GM21619 (cell line): Measurements from ENCODE around the gene PRXL2B.
"Not testable (repeated sequence)": the region's sequence is repeated elsewhere in the genome, so short reads cannot be mapped to it uniquely, and the experiment has no call there.

Source experiments
- ATAC-seq: cut with Tn5 transposase; IDR thresholded peaks from one replicate; pipeline ENCODE4 v1.9.1; 2021; ENCODE audit not compliant: unreplicated experiment

The PRXL2B gene

DNA sequence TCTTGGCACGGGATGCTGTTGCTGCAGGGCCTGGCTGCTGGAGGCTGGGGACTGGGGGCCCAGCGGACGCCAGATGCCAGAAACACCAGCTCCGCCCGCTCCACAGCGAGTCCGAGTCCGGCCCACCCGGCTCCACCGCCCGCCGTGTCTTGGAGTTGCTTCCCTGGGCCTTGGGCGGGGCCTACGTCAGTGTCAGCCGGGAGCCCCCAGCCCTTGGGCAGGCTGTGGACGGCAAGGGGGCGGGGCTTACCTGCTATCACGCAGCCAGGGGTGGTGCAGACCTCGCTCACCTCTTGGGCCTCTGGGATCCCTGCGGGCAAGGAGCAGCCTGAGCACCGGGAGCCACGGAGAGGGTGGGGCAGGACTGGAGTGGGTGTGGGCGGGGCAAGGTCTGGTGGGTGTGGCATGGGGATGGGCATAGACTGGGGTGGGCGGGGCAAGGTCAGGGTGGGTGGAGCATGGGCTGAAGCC lies 24.5 kb downstream of the PRXL2B start:
- ATAC-seq, result no peak

DNA sequence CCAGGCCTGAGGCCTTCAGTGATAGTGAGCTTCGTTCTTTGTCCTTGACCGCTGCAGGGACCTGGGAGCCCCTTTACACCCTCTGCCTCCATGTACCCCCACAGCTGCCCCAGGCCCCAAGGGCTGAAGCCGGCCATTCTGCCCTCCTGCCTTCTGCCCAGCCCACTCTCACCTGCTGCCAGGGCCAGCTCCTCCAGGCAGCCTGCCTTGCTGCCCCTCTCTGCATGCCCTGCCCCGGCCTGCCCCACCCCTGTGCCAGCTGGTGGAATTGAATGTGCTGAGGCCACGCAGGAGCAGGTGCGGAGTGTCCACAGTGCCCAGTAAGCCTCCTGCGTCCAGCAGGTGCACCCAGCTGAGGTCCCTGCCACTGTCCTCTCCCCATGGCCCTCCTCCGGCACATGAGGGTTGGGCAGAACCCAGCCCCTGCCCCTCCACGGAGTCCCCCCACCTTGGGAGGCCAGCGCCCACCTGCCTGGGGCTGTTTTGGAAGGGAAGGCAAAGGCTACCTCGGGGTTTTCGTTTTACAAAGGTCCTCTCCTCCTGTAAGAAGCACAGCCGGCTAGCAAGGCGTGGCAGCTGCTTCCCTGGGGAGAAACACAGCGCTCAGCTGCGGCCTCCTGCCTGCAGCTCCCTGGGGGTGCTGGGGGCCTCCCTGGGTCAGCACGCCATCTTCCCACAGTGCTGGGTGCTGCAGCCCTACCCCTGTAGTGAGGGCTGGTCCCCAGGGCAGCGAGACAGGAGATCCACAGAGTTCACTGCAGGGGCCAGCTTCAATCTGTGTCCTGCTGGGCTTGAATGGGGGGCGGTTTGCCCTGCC lies 25.3 kb downstream of the PRXL2B start:
- no peak for ATAC-seq

DNA sequence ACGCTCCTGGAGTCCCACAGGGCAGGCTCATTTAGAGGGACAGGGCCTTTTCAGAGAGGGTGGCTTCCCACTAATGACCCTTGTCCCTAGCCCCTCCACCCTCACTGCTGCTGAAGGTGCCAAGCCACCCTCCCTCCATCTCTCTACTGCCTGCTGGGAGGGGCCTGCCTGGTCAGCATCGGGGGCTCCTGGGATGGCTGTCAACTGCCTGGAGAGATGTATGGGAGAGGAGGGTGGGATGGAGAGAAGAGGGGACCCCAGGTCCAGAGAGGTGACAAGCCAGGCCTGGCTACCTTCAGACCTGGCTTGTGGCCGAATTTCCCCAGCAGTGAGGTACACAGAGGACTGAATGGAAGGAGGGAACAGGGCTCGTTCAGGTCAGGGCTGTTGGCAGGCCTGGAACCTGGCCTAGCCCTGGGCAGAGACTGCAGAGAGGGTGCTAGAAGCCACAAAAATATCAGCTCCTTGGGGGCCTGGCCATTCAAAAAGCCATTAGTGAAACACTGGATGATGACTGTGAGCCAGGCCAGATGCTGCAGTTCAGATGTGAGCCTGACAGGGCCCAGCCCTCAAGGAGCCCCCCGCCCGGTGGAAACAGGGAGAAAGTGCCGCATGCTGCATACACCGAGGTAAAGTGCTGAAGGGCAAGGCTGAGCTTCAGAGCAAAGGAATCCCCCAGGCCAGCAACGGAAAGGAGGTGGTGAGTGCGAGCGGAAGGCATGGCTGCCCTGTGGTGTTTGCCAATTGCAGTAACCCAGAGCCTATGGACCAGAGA lies 26.2 kb downstream of the PRXL2B start:
- ATAC-seq, result no peak

DNA sequence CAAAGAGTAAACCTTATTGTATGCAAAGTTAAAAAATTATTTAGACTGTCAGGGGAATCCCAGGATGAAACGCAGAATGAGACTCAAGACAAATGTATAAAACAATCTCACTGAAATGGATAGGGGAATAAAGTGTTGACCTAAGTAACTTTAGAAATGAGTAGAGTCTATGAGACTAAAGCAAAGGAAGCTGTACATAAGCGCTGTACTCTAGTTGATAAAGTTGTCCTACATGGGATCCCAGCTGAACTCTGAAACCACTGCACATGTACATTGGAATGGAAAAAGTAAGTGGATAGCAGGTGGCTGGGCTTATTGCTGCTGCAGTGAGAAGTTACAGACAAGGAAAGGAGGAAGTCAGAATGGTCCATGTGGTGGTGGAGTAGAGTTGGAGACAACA lies 27.6 kb downstream of the PRXL2B start:
- ATAC-seq, result no peak

DNA sequence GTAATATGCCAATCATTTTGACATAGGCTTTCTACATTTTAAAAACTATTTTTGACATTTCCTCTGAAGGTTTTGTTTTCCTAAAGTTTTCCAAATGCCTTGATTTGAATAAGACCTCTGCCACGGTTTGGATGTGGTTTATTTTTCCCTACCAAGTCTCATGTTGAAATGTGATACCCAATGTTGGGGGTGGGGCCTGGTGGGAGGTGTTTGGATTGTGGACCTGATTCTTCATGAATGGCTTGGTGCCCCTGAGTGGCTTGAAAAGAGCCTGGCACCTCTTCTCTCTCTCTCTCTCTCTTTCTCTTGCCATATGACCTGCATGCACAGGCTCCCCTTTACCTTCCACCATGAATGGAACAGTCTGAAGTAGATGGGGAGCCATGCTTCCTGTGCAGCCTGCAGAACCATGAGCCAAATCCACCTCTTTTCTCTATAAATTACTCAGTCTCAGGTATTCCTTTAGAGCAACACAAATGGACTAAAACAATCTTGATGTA lies 31.4 kb downstream of the PRXL2B start:
- ATAC-seq, result no peak

DNA sequence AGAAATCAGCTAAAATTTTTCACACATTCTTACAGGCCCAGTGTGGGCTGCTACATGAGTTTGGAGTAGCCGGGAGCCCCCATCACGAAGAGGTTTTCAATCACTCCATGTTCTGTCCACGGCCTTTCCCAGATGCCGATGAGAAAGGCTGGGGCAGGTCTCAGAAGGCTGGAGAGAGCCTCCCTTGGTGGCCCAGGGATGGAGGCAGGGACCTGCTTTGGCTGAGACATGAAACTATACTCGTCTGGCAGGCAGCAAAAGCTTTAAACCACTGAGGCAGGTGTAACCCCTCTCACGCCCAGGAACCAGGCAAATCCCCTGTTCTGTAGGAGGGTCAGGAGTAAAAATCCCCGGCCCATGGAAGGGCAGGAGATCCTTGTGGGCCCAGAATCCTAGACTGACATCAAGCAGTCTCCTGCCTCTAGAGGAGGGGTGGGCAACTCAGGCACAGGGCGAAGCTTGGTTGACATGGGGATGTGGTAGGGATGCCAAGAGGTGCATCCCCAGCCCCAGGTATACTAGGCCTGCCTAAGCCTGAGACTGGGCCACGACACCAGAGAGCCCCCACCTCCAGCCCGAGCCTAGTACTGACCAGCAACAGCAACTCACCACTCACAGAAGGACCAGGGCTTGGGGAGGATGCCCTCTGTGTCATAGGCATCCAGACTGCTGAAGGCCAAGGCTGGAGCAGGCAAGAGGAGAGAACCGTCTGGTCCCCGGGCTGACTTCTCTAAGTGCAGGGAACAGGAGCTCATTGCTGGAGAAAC lies 37.2 kb downstream of the PRXL2B start:
- no peak for ATAC-seq

DNA sequence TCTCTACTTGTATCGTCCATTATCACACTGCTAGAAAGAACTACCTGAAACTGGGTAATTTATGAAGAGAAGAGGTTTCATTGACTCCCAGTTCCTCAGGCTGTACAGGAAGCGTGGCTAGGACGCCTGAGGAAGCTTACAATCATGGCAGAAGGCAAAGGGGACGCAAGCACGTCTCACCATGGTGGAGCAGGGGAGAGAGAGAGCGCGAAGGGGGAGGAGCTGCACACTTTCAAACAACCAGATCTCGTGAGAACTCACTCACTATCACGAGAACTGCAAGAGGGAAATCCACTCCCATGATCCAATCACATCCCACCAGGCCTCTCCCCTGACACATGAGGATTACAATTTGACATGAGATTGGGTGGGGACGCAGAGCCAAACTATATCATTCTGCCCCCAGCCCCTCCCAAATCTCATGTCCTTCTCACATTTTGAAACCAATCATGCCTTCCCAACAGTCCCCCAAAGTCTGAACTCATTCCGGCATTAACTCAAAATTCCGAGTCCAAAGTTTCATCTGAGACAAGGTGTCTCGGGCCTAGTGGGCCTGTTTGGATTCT lies 38.2 kb downstream of the PRXL2B start:
- ATAC-seq, result no peak

DNA sequence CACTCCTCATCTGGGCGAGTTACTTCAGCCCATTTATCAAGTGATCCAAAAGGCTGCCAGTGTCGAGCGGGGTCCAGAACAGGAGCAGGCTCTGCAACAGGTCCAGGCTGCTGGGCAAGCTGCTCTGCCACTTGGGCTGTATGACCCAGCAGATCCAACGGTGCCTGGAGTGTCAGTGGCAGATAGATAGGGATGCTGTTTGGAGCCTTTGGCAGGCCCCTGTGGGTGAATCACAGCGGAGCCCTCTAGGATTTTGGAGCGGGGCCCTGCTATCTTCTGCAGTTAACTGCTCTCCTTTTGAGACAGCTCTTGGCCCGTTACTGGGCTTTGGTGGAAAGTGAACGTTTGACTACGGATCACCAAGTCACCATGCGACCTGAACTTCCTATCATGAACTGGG lies 38.7 kb downstream of the PRXL2B start:
- no peak for ATAC-seq

DNA sequence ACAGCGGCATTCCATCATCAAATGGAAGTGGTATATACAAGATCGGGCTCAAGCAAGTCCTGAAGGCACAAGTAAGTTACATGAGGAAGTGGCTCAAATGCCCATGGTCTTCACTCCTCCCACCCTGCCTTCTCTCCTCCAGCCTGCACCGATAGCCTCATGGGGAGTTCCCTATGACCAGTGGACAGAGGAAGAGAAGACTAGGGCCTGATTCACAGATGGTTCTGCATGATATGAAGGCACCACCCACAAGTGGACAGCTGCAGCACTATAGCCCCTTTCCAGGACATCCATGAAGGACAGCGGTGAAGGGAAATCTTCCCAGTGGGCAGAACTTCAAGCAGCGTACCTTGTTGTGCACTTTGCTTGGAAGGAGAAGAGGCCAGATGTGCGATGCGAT lies 39.2 kb downstream of the PRXL2B start:
- ATAC-seq, result not testable (repeated sequence)

DNA sequence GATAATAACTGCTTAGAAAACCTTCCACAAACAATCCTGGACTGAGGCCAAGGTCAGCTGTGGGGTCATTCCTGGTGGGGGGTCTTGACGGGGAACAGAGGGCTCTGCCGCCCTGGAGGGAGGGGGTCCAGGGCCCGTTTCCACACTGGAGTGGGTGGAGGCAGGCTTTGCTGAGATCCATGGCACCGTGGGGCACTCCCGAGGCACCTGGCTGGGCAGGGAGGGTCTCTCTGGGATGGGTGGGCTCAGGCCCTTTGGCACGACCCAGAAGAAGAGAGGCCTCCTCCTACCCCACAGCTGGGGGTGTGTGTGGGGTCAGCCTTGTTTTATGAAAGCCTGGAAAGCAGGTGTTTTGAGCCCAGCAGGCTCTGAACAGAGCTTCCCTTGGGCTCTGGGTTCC lies 41.2 kb downstream of the PRXL2B start:
- ATAC-seq, result no peak

DNA sequence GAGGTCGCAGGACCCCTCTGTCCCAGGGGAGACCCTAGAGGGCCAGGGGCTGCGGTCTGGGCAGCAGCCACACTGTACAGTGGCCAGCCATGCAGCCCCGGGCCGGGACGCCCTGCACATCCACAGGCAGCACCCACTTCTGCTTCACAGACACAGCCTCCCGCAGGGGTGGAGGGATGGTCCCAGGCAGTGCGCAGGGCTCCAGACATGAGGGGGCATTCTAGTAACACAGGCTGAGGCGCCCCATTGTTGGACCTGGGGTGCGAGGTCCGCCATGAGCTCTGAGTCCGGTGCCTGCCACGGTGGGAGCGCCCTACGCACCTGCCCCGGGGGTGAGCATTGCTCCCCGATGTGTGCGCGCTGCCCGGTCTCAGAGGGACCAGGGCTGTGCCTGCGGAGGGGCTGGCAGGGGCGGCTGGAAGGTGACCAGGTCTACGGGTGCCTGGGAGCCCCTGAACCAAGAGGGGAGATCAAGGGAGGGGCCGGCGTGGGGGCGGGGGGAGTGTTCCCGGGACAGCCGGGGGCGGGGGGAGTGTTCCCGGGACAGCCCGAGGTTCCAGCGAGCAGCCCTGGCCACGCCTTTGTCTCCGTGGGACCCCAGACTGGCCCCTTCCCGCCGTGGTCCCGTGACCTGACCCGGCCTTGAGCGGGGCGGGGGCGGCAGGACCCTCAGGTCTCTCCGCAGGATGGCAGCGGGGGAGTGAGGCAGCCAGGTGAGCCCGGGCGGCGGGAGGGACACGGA lies 41.8 kb downstream of the PRXL2B start:
- no peak for ATAC-seq

DNA sequence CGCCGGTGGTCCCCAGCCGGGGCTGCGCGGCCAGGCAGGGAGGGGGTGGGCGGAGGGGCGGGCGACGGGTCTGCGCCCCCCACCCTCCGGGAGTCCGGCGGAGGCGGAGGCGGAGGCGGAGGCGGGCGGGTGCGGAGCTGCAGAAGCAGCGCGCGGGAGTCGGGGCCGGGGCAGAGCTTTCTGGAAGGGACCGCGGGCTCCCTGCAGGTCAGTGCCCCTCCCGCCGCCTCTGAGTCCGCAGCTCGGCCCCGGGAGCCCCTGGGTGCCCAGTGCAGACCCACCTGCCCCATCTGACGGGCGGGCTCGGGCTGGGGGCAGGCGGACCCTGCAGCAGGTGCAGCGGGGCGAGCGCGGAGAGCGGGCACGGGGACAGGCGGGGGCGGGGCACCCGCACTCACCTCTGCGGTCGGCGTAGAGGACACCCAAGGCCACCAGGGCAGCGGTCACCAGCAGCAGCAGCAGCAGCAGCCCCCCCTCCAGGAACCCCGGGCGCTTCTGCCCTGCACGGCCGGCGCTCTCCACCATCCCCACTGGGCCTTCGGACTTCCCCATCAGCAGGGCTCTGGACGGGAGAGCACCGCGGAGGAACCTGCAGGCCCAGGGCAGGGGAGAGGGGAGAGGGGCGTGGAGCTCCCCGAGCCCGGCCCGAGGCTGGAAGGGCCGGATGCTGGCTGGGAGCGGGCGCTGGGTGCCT lies 42.5 kb downstream of the PRXL2B start:
- no peak for ATAC-seq

DNA sequence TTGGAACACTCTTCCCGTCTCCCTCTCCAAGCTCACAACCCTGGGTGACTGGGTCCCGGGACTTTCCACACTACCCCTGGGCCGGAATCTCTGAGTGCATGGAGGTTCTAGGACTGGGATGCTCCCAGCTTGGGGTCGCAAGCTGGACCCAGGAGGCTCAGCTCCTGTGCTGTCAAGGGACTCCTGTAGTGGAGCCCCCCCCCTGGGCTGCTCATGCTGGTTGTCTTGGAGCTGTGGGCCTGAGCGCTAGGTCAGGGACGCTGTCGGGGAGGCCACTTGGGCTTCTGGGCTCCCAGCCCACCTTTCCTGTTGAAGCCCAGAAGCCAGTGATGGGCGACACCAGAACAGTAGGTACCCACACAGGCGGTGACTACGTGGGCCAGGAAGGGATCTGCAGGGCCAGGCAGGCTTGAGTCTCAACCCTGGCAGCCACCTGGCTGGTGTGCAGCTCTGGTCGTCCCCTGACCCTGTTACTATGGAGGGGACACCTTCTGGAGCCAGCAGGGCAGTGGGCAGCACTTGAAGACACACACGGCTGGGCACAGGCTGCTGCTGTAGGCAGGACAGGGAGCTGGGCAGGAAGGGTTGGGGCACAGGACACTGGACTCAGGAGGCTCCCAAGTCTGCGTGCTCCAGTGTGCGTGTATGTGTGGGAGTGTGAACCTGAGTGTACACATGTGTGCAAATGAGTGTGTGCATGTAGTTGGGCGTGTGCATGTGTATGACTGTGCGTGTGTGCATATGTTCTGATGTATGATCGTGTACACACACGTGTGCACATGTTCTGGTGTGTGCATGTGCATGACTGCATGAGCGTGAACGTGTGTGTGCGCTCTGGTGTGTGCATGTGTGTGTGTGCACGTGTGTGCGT lies 43.3 kb downstream of the PRXL2B start:
- no peak for ATAC-seq

DNA sequence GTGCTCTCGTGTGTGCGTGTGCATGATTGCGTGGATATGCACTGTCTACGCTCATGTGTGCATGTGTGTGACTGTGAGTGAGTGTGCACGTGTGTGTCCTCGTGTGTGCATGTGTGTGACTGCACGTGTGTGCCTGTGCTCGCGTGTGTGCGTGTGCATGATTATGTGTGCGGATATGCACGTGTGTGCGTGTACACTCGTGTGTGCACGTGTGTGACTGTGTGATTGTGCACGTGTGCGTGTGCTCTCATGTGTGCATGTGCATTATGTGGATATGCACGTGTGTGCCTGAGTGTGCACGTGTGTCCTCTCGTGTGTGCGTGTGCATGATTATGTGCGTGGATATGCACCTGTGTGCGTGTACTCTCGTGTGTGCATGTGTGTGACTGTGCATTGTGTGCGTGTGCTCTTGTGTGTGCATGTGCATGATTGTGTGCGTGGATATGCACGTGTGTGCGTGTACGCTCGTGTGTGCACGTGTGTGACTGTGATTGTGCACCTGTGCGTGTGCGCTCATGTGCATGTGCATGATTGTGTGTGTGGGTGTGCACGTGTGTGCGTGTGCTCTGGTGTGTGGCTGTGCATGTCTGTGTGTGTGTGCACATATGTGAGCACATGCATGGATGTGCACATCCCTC lies 44.0 kb downstream of the PRXL2B start:
- ATAC-seq, result no peak

DNA sequence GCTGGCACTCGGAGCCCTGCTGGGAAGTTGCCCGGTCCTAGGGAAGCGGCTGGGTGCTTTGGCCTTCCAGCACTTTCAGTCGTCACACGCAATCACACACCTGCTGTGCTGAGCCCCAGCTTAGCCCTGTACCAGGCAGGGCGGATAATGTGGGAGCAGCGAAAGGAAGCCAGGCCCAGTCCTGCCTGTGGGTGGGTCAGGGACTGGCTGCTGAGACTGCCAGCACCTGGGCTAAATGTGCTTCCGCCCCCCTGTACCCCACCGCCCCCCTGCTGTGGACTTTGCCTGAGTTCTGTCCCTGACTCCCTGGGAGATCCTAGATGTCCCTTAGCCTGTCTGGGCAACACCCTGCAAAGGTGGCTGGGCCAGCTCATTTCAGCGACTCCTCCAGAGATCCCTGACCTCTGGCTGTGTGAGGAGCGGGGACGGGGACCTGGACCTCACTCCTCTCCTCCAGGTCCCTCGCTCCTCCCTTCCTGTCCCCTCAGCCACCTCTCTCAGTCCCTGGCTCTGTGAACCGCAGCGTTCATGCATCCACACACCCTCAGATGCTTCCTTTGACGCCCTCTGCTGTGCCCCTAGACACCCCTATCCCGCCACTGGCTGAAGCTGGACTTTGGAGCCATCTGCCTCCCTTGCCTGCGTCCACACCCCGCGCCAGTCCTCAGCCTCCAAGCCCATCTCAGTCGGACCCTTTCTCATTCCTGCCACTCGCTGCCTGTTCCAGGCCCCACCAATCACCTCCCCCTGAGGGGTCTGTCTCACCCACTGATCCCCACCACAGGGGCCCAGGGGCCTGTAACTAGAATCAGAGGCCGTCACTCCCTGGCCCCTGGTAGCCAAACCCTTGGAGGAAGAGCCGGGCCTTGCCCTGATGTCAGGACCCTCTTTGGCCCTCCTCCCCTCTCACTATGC lies 44.8 kb downstream of the PRXL2B start:
- no peak for ATAC-seq

DNA sequence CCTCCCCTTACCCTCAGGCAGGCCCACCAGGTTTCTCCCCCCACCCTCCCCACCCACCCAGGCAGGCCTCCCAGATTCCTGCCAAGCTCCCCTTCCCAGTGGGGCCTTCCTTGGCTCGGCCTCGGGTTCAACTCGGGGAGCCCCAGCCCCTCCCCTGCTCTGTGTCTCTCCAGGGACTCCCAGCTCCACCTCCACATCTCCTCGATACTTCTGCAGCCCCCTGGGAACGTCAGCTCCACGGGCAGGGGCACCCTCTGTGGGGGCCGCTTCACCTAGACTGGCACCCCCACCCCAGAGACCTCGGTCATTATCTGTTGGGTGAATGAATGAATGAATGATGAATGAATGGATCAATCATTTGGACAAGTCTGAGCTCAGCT lies 45.5 kb downstream of the PRXL2B start:
- no peak for ATAC-seq
